HCT116 (cell line): Measurements from ENCODE around the gene EFCAB10. TPM values are rescaled to one million over a fixed set of nuclear protein-coding genes. Genes with fewer than 3 reads are reported as not detected.

Experiments used
- ATAC-seq: fragments of 200-7000 bp; cut with Tn5 transposase; 2 replicates; pipeline ENCODE4 v1.9.1; 2020; ENCODE audit warnings: mild to moderate bottlenecking, moderate library complexity
- BruUV-seq: library from RNA; stranded (reverse); fragments of 400-500 nt; replicated peaks from 2 replicates; lab custom pipeline; 2021; lab: Mats Ljungman, UMichigan
- CTCF ChIA-PET: fragments of 300-600 bp; sonication (Branson Sonifier 250); formaldehyde crosslinking; loops from one replicate; lab custom pipeline; 2021; ENCODE audit warnings: antibody characterized with exemption; lab: Charles Lee
- POLR2A ChIA-PET: fragments of 300-600, 350-600 bp; sonication (Branson Sonifier 250); formaldehyde crosslinking; loops from one replicate; lab custom pipeline; 2021; ENCODE audit warnings: antibody characterized with exemption; lab: Charles Lee
- RAD21 ChIA-PET, 2 experiments: fragments of 300-600 bp; sonication (Branson Sonifier 250); formaldehyde crosslinking; loops; one replicate each; lab custom pipeline; 2023; ENCODE audit warnings: low total read pairs in 2 of 2; ENCODE audit not compliant: uncharacterized antibody in 2 of 2, unreplicated experiment in 2 of 2, low non-redundant PET in 1 of 2; lab: Charles Lee
- DNase-seq: peaks from one replicate; pipeline ENCODE4 v3.0.0-alpha.2; 2010; ENCODE audit warnings: low read depth, low spot score
- H2AFZ ChIP-seq: fragments of 200-600 bp; shearing (Covaris generic), sonication (generic); 2 replicates; pipeline ENCODE4 v1.6.1; 2017; ENCODE audit warnings: low read depth, mixed run types, mixed read lengths, antibody characterized with exemption, low read length; ENCODE audit not compliant: poor library complexity, severe bottlenecking
- H3K27ac ChIP-seq: 2 replicates; pipeline ENCODE4 v1.5.1; 2012; ENCODE audit warnings: low read depth, low read length
- H3K27me3 ChIP-seq: fragments of 200-600 bp; sonication (generic); 2 replicates; pipeline ENCODE4 v1.6.1; 2016; ENCODE audit warnings: mixed run types, low read length, mixed read lengths; ENCODE audit not compliant: insufficient read depth
- H3K36me3 ChIP-seq, 2 experiments: fragments of 200-500 bp in 1 of 2; fragments of 200-600 bp in 1 of 2; sonication (Bioruptor generic) in 1 of 2; sonication (generic) in 1 of 2; 2 replicates each; pipeline versions ENCODE4 v1.5.1 to v1.6.1; 2014 to 2016; ENCODE audit warnings: low read length in 2 of 2, inconsistent platforms in 1 of 2, mixed read lengths in 1 of 2, mixed run types in 1 of 2; ENCODE audit not compliant: insufficient read depth in 2 of 2, control insufficient read depth in 1 of 2
- H3K4me1 ChIP-seq, 2 experiments: fragments of 200-600 bp in 1 of 2; sonication (generic) in 1 of 2; 2 replicates each; pipeline versions ENCODE4 v1.5.1 to v1.6.1; 2012 to 2017; ENCODE audit warnings: low read length in 2 of 2, inconsistent platforms in 1 of 2, mild to moderate bottlenecking in 1 of 2, mixed read lengths in 1 of 2, mixed run types in 1 of 2, moderate library complexity in 1 of 2; ENCODE audit not compliant: insufficient read depth in 2 of 2, control insufficient read depth in 1 of 2
- H3K4me2 ChIP-seq: fragments of 200-600 bp; sonication (generic); 2 replicates; pipeline ENCODE4 v1.6.1; 2017; ENCODE audit warnings: mixed run types, low read length, mixed read lengths
- H3K4me3 ChIP-seq, 2 experiments: fragments of 200-600 bp in 1 of 2; sonication (generic) in 1 of 2; replicated peaks in 1 of 2; 2 replicates each; pipeline ENCODE4 v1.5.1; 2011 to 2016; ENCODE audit warnings: low read length in 2 of 2, control low read depth in 1 of 2, low read depth in 1 of 2, mild to moderate bottlenecking in 1 of 2, mixed read lengths in 1 of 2, mixed run types in 1 of 2
- H3K79me2 ChIP-seq: fragments of 200-600 bp; sonication (generic); 2 replicates; pipeline ENCODE4 v1.6.1; 2017; ENCODE audit warnings: mild to moderate bottlenecking, mixed run types, low read length, moderate library complexity, mixed read lengths; ENCODE audit not compliant: insufficient read depth
- H3K9ac ChIP-seq: fragments of 200-600 bp; sonication (generic); 2 replicates; pipeline ENCODE4 v1.6.1; 2016; ENCODE audit warnings: low read length, mixed read lengths
- H3K9me2 ChIP-seq: fragments of 200-600 bp; sonication (generic), shearing (Covaris generic); 2 replicates; pipeline ENCODE4 v1.6.1; 2017; ENCODE audit warnings: mixed run types, mild to moderate bottlenecking, moderate library complexity; ENCODE audit not compliant: insufficient read depth
- H3K9me3 ChIP-seq, 2 experiments: fragments of 200-500 bp in 1 of 2; fragments of 200-600 bp in 1 of 2; sonication (Bioruptor generic) in 1 of 2; sonication (generic) in 1 of 2; 2 replicates each; pipeline ENCODE4 v1.6.1; 2014 to 2017; ENCODE audit warnings: low read length in 2 of 2, mixed read lengths in 2 of 2, inconsistent platforms in 1 of 2, low read depth in 1 of 2, mild to moderate bottlenecking in 1 of 2, mixed run types in 1 of 2, moderate library complexity in 1 of 2; ENCODE audit not compliant: control insufficient read depth in 1 of 2, insufficient read depth in 1 of 2
- H4K20me1 ChIP-seq: fragments of 200-600 bp; sonication (generic), shearing (Covaris generic); 2 replicates; pipeline ENCODE4 v1.6.1; 2017; ENCODE audit warnings: mixed run types, mild to moderate bottlenecking, moderate library complexity; ENCODE audit not compliant: insufficient read depth
- CTCF ChIP-seq, 3 experiments: fragments of 200-600 bp in 1 of 3; sonication (generic) in 1 of 3; IDR thresholded peaks in 2 of 3; conservative IDR thresholded peaks in 1 of 3; 2 replicates each; pipeline ENCODE4 v1.5.1; 2012 to 2017; ENCODE audit warnings: low read depth in 2 of 3, low read length in 2 of 3, antibody characterized with exemption in 1 of 3, borderline replicate concordance in 1 of 3, control low read depth in 1 of 3, mild to moderate bottlenecking in 1 of 3, mixed read lengths in 1 of 3, mixed run types in 1 of 3, moderate library complexity in 1 of 3; ENCODE audit not compliant: insufficient read depth in 1 of 3
- EGR1 ChIP-seq: IDR thresholded peaks from 2 replicates; pipeline ENCODE4 v1.6.1; 2012; ENCODE audit warnings: low read depth
- ELF1 ChIP-seq: IDR thresholded peaks from 2 replicates; pipeline ENCODE4 v1.6.1; 2012; ENCODE audit warnings: low read depth, borderline replicate concordance
- EZH2 ChIP-seq: fragments of 200-600 bp; sonication (generic); IDR thresholded peaks from 2 replicates; pipeline ENCODE4 v1.6.1; 2017; ENCODE audit warnings: antibody characterized with exemption, mixed run types
- FOSL1 ChIP-seq: IDR thresholded peaks from 2 replicates; pipeline ENCODE4 v1.6.1; 2012; ENCODE audit warnings: low read depth
- MAX ChIP-seq: IDR thresholded peaks from 2 replicates; pipeline ENCODE4 v1.6.1; 2012
- POLR2AphosphoS5 ChIP-seq: IDR thresholded peaks from 2 replicates; pipeline ENCODE4 v1.6.1; 2011; ENCODE audit warnings: mild to moderate bottlenecking, low read depth, low read length, moderate library complexity
- intact Hi-C: fragments of 100-400 bp; cut with micrococcal nuclease; formaldehyde crosslinking; loops from 2 replicates; pipeline ENCODE4 v1.10.0; 2022
- total RNA-seq: library from RNA; stranded (reverse); gene quantifications from one replicate; pipeline ENCODE4 v1.2.1, GENCODE V29; 2021; ENCODE audit not compliant: unreplicated experiment

Gene EFCAB10
- total RNA-seq, 1 experiment from 2014 or later: 1.7 TPM

- no peak for ATAC-seq
- Histone ChIP-seq H3K4me1 (peaks cover 2 to 21% of the 10 kb centered on the region in 2 experiments; a peak in 3 of 4 replicates), H3K79me2 (no peaks in the 10 kb centered on the region), H3K4me2 (no peak overlapping the region), H2AFZ (no peak overlapping the region), H3K36me3 (no peaks in the 10 kb centered on the region), H3K4me3 (no peak overlapping the region), H3K9ac (no peak overlapping the region), H3K9me3 (no peaks in the 10 kb centered on the region), H4K20me1 (no peaks in the 10 kb centered on the region), H3K9me2 (no peaks in the 10 kb centered on the region), H3K27me3 (no peaks in the 10 kb centered on the region), H3K27ac (no peak overlapping the region)
- no peak for DNase-seq
- intact Hi-C loops: loop anchor here (10.0 kb wide), 2 partner anchors 462 to 598 kb away; no protein-coding TSS in a partner anchor
- BruUV-seq: no TSS peak
- ChIA-PET POLR2A (no interaction called here), RAD21 (no interaction called here), CTCF (no interaction called here)
- TF ChIP-seq ELF1: no peak
- TF ChIP-seq EZH2: no peak
- no peak for TF ChIP-seq CTCF (IDR thresholded peaks at IDR 0.05 in 2 of 3, conservative IDR thresholded peaks at IDR 0.05 in 1 of 3; ENCODE audit: borderline replicate concordance in 1 of 3, insufficient read depth in 1 of 3, low read depth in 2 of 3, low read length in 2 of 3)
- TF ChIP-seq FOSL1: no peak
- TF ChIP-seq EGR1: no peak
- TF ChIP-seq POLR2AphosphoS5: no peak
- no peak for TF ChIP-seq MAX
Observed at GRCh38 chr7:105583061-105583460, 1.8 kb upstream of the EFCAB10 start.
